ENCODE data around the gene TMEM72. TPM values are rescaled to one million over a fixed set of nuclear protein-coding genes. Genes with fewer than 3 reads are reported as not detected.
A peak's percentile ranks its signal among the peaks of the same experiment; 100 is the strongest.

TMEM72 gene
- polyA plus RNA-seq, 1 donor (not counting 4 experiments of a cell fraction or from before 2014, with no cell fraction given): not detected

- no peak for DNase-seq (ENCODE audit: low read depth, low spot score)
- H3K79me2 ChIP-seq (ENCODE audit: control insufficient read depth, insufficient read depth, low read length): no peaks in the 10 kb centered on the region
- H3K4me2 ChIP-seq (ENCODE audit: control insufficient read depth, extremely low read depth, insufficient read depth, low read depth, low read length): no peak overlapping the region
- no peak for TF ChIP-seq EZH2 (IDR thresholded peaks at IDR 0.05; ENCODE audit: low read length)
- no peak for TF ChIP-seq CTCF (optimal IDR thresholded peaks at IDR 0.05 in 1 of 3, IDR thresholded peaks at IDR 0.05 in 1 of 3, conservative IDR thresholded peaks at IDR 0.05 in 1 of 3; ENCODE audit: extremely low read depth in 1 of 3, insufficient read depth in 2 of 3, low read length in 3 of 3)
- no peaks in the 10 kb centered on the region for H3K9me1 ChIP-seq (ENCODE audit: control insufficient read depth, extremely low read depth, insufficient read depth, low read length)
- no peak overlapping the region for H3K9ac ChIP-seq (ENCODE audit: control insufficient read depth, extremely low read depth, insufficient read depth, low read length)
- H3K4me3 ChIP-seq (ENCODE audit: control insufficient read depth in 2 of 3, extremely low read depth in 1 of 3, insufficient read depth in 2 of 3, low read depth in 1 of 3, low read length in 3 of 3): no peak overlapping the region
- no peak overlapping the region for H3K27ac ChIP-seq (ENCODE audit: control insufficient read depth, insufficient read depth, low read length)
- no peaks in the 10 kb centered on the region for H3K36me3 ChIP-seq (ENCODE audit: control insufficient read depth in 2 of 2, extremely low read depth in 1 of 2, insufficient read depth in 2 of 2, low read length in 2 of 2)
- H3K4me1 ChIP-seq (ENCODE audit: control insufficient read depth, extremely low read depth, insufficient read depth, low read length): no peaks in the 10 kb centered on the region
- no peak for FAIRE-seq
- dilution Hi-C loops (cut with MboI; ENCODE audit: extremely low pct_ligation_motif_present, low sequenced_read_pairs): no loop called here
- no peak overlapping the region for H2AFZ ChIP-seq (ENCODE audit: control insufficient read depth, low read length)
- H4K20me1 ChIP-seq (ENCODE audit: control insufficient read depth, extremely low read depth, insufficient read depth, low read length): no peaks in the 10 kb centered on the region
- H3K9me3 ChIP-seq (ENCODE audit: control insufficient read depth, low read depth, low read length): no peaks in the 10 kb centered on the region
- H3K27me3 ChIP-seq (ENCODE audit: control insufficient read depth, extremely low read depth, insufficient read depth, low read length): no peaks in the 10 kb centered on the region
Measured at GRCh38 chr10:44924261-44925040, 13.3 kb downstream of the TMEM72 start.

GRCh38 chr10:44925224-44925623, 14.1 kb downstream of the TMEM72 start:
- FAIRE-seq (no peak), DNase-seq (ENCODE audit: low read depth, low spot score) (no peak)
- H3K36me3 ChIP-seq (ENCODE audit: control insufficient read depth in 2 of 2, extremely low read depth in 1 of 2, insufficient read depth in 2 of 2, low read length in 2 of 2): no peaks in the 10 kb centered on the region
- no peaks in the 10 kb centered on the region for H3K4me1 ChIP-seq (ENCODE audit: control insufficient read depth, extremely low read depth, insufficient read depth, low read length)
- no peak overlapping the region for H3K9ac ChIP-seq (ENCODE audit: control insufficient read depth, extremely low read depth, insufficient read depth, low read length)
- H3K79me2 ChIP-seq (ENCODE audit: control insufficient read depth, insufficient read depth, low read length): no peaks in the 10 kb centered on the region
- no peak overlapping the region for H3K4me3 ChIP-seq (ENCODE audit: control insufficient read depth in 2 of 3, extremely low read depth in 1 of 3, insufficient read depth in 2 of 3, low read depth in 1 of 3, low read length in 3 of 3)
- peak in 1 of 3 experiments; percentile 2 for TF ChIP-seq CTCF (optimal IDR thresholded peaks at IDR 0.05 in 1 of 3, IDR thresholded peaks at IDR 0.05 in 1 of 3, conservative IDR thresholded peaks at IDR 0.05 in 1 of 3; ENCODE audit: extremely low read depth in 1 of 3, insufficient read depth in 2 of 3, low read length in 3 of 3)
- TF ChIP-seq EZH2 (IDR thresholded peaks at IDR 0.05; ENCODE audit: low read length): no peak
- H3K27me3 ChIP-seq (ENCODE audit: control insufficient read depth, extremely low read depth, insufficient read depth, low read length): no peaks in the 10 kb centered on the region
- no peak overlapping the region for H3K4me2 ChIP-seq (ENCODE audit: control insufficient read depth, extremely low read depth, insufficient read depth, low read depth, low read length)
- dilution Hi-C loops (cut with MboI; ENCODE audit: extremely low pct_ligation_motif_present, low sequenced_read_pairs): no loop called here
- no peak overlapping the region for H3K27ac ChIP-seq (ENCODE audit: control insufficient read depth, insufficient read depth, low read length)
- H2AFZ ChIP-seq (ENCODE audit: control insufficient read depth, low read length): no peak overlapping the region
- H3K9me1 ChIP-seq (ENCODE audit: control insufficient read depth, extremely low read depth, insufficient read depth, low read length): no peaks in the 10 kb centered on the region
- no peaks in the 10 kb centered on the region for H3K9me3 ChIP-seq (ENCODE audit: control insufficient read depth, low read depth, low read length)
- no peaks in the 10 kb centered on the region for H4K20me1 ChIP-seq (ENCODE audit: control insufficient read depth, extremely low read depth, insufficient read depth, low read length)
